ENCODE data around the gene HSPA2.

The HSPA2 gene

DNA sequence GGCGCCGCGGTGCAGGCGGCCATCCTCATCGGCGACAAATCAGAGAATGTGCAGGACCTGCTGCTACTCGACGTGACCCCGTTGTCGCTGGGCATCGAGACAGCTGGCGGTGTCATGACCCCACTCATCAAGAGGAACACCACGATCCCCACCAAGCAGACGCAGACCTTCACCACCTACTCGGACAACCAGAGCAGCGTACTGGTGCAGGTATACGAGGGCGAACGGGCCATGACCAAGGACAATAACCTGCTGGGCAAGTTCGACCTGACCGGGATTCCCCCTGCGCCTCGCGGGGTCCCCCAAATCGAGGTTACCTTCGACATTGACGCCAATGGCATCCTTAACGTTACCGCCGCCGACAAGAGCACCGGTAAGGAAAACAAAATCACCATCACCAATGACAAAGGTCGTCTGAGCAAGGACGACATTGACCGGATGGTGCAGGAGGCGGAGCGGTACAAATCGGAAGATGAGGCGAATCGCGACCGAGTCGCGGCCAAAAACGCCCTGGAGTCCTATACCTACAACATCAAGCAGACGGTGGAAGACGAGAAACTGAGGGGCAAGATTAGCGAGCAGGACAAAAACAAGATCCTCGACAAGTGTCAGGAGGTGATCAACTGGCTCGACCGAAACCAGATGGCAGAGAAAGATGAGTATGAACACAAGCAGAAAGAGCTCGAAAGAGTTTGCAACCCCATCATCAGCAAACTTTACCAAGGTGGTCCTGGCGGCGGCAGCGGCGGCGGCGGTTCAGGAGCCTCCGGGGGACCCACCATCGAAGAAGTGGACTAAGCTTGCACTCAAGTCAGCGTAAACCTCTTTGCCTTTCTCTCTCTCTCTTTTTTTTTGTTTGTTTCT lies 1.7 kb downstream of the HSPA2 start:
- no peak for TF ChIP-seq CTCF (conservative IDR thresholded peaks at IDR 0.05; ENCODE audit: low read depth, low read length)
- Histone ChIP-seq H2AFZ (ENCODE audit: low read depth) (no peak overlapping the region), H3K9ac (no peak overlapping the region), H3K4me1 (ENCODE audit: low read depth, poor library complexity, severe bottlenecking) (peaks cover 10% of the 10 kb centered on the region), H3K79me2 (ENCODE audit: insufficient read depth, low read depth) (no peaks in the 10 kb centered on the region), H3K36me3 (ENCODE audit: insufficient read depth) (no peaks in the 10 kb centered on the region), H3K4me3 (IDR thresholded peaks at IDR 0.05; ENCODE audit: insufficient read depth, low read depth, low read length) (no peak overlapping the region), H4K20me1 (ENCODE audit: insufficient read depth) (no peaks in the 10 kb centered on the region), H3K27me3 (ENCODE audit: insufficient read depth, low read depth) (no peaks in the 10 kb centered on the region), H3K27ac (no peak overlapping the region), H3K4me2 (no peak overlapping the region)

DNA sequence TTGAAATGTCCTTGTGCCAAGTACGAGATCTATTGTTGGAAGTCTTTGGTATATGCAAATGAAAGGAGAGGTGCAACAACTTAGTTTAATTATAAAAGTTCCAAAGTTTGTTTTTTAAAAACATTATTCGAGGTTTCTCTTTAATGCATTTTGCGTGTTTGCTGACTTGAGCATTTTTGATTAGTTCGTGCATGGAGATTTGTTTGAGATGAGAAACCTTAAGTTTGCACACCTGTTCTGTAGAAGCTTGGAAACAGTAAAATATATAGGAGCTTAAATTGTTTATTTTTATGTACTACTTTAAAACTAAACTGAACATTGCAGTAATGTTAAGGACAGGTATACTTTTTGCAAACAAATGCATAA lies 2.3 kb downstream of the HSPA2 start:
- no peak overlapping the region for H3K4me3 ChIP-seq (IDR thresholded peaks at IDR 0.05; ENCODE audit: insufficient read depth, low read depth, low read length)
- peaks cover 4% of the 10 kb centered on the region for H3K4me1 ChIP-seq (ENCODE audit: low read depth, poor library complexity, severe bottlenecking)

GRCh38 chr14:64544607-64545312 lies 4.2 kb downstream of the HSPA2 start:
- Histone ChIP-seq H3K9ac (no peak overlapping the region), H3K36me3 (ENCODE audit: insufficient read depth) (no peaks in the 10 kb centered on the region), H3K79me2 (ENCODE audit: insufficient read depth, low read depth) (no peaks in the 10 kb centered on the region), H3K27ac (no peak overlapping the region), H3K4me3 (IDR thresholded peaks at IDR 0.05; ENCODE audit: insufficient read depth, low read depth, low read length) (no peak overlapping the region), H3K27me3 (ENCODE audit: insufficient read depth, low read depth) (no peaks in the 10 kb centered on the region), H4K20me1 (ENCODE audit: insufficient read depth) (no peaks in the 10 kb centered on the region), H3K4me2 (no peak overlapping the region), H3K4me1 (ENCODE audit: low read depth, poor library complexity, severe bottlenecking) (no peaks in the 10 kb centered on the region), H2AFZ (ENCODE audit: low read depth) (no peak overlapping the region)
- no peak for TF ChIP-seq CTCF (conservative IDR thresholded peaks at IDR 0.05; ENCODE audit: low read depth, low read length)

More for the DNA sequence above, 2.3 kb downstream of the HSPA2 start:
- Histone ChIP-seq H3K27me3 (ENCODE audit: insufficient read depth, low read depth) (no peaks in the 10 kb centered on the region), H3K79me2 (ENCODE audit: insufficient read depth, low read depth) (no peaks in the 10 kb centered on the region), H3K9ac (no peak overlapping the region), H2AFZ (ENCODE audit: low read depth) (no peak overlapping the region), H3K36me3 (ENCODE audit: insufficient read depth) (no peaks in the 10 kb centered on the region), H3K4me2 (no peak overlapping the region), H3K27ac (no peak overlapping the region), H4K20me1 (ENCODE audit: insufficient read depth) (no peaks in the 10 kb centered on the region)
- TF ChIP-seq CTCF (conservative IDR thresholded peaks at IDR 0.05; ENCODE audit: low read depth, low read length), result no peak

- H3K36me3 ChIP-seq (ENCODE audit: insufficient read depth), result no peaks in the 10 kb centered on the region
- H3K4me1 ChIP-seq (ENCODE audit: low read depth, poor library complexity, severe bottlenecking), result no peaks in the 10 kb centered on the region
- no peak overlapping the region for H2AFZ ChIP-seq (ENCODE audit: low read depth)
- no peaks in the 10 kb centered on the region for H3K79me2 ChIP-seq (ENCODE audit: insufficient read depth, low read depth)
- no peak overlapping the region for H3K27ac ChIP-seq
- TF ChIP-seq CTCF (conservative IDR thresholded peaks at IDR 0.05; ENCODE audit: low read depth, low read length), result no peak
- no peak overlapping the region for H3K4me2 ChIP-seq
- no peaks in the 10 kb centered on the region for H3K27me3 ChIP-seq (ENCODE audit: insufficient read depth, low read depth)
- H3K9ac ChIP-seq, result no peak overlapping the region
- H4K20me1 ChIP-seq (ENCODE audit: insufficient read depth), result no peaks in the 10 kb centered on the region
- no peak overlapping the region for H3K4me3 ChIP-seq (IDR thresholded peaks at IDR 0.05; ENCODE audit: insufficient read depth, low read depth, low read length)
Measured at GRCh38 chr14:64549016-64549415, 8.5 kb downstream of the HSPA2 start.

Measured in KMS-11 (cell line).